Measurements from ENCODE around the gene TFDP3.

Gene TFDP3

GRCh38 chrX:133218329-133218728 lies at the start of gene TFDP3:
Gene TFDP3, minus strand, starts transcription at chrX:133218354. Its CDS starts 95 bp downstream, at chrX:133218259.
- DNase-seq (ENCODE audit: low read depth in 1 of 2, low spot score in 1 of 2), result no peak

- DNase-seq (ENCODE audit: low read depth in 1 of 2, low spot score in 1 of 2), result no peak
These were observed 49.5 kb upstream of the TFDP3 start for GRCh38 chrX:133267621-133268020.

GRCh38 chrX:133265331-133265730 lies 47.2 kb upstream of the TFDP3 start:
- no peak for DNase-seq (ENCODE audit: low read depth in 1 of 2, low spot score in 1 of 2)

- DNase-seq (ENCODE audit: low read depth in 1 of 2, low spot score in 1 of 2), result no peak
These were observed 40.3 kb upstream of the TFDP3 start for GRCh38 chrX:133258481-133258880.

GRCh38 chrX:133254666-133255065 lies 36.5 kb upstream of the TFDP3 start:
- DNase-seq (ENCODE audit: low read depth in 1 of 2, low spot score in 1 of 2), result no peak

- no peak for DNase-seq (ENCODE audit: low read depth in 1 of 2, low spot score in 1 of 2)
These were observed 33.0 kb upstream of the TFDP3 start for GRCh38 chrX:133251204-133251603.

- DNase-seq (ENCODE audit: low read depth in 1 of 2, low spot score in 1 of 2), result no peak
These were observed 32.3 kb upstream of the TFDP3 start for GRCh38 chrX:133250184-133251100.

GRCh38 chrX:133249266-133250058 lies 31.3 kb upstream of the TFDP3 start:
- no peak for DNase-seq (ENCODE audit: low read depth in 1 of 2, low spot score in 1 of 2)

- no peak for DNase-seq (ENCODE audit: low read depth in 1 of 2, low spot score in 1 of 2)
These were observed 30.0 kb upstream of the TFDP3 start for GRCh38 chrX:133248177-133248576.

GRCh38 chrX:133246921-133247320 lies 28.8 kb upstream of the TFDP3 start:
- DNase-seq (ENCODE audit: low read depth in 1 of 2, low spot score in 1 of 2), result no peak

- no peak for DNase-seq (ENCODE audit: low read depth in 1 of 2, low spot score in 1 of 2)
These were observed 17.7 kb upstream of the TFDP3 start for GRCh38 chrX:133235830-133236229.

- DNase-seq (ENCODE audit: low read depth in 1 of 2, low spot score in 1 of 2), result no peak
These were observed 14.2 kb upstream of the TFDP3 start for GRCh38 chrX:133232331-133232730.

- DNase-seq (ENCODE audit: low read depth in 1 of 2, low spot score in 1 of 2), result no peak
These were observed 11.2 kb upstream of the TFDP3 start for GRCh38 chrX:133229361-133229760.

GRCh38 chrX:133215747-133216146 lies 2.4 kb downstream of the TFDP3 start:
- DNase-seq (ENCODE audit: low read depth in 1 of 2, low spot score in 1 of 2), result no peak

GRCh38 chrX:133215017-133215416 lies 3.1 kb downstream of the TFDP3 start:
- no peak for DNase-seq (ENCODE audit: low read depth in 1 of 2, low spot score in 1 of 2)

- no peak for DNase-seq (ENCODE audit: low read depth in 1 of 2, low spot score in 1 of 2)
These were observed 3.9 kb downstream of the TFDP3 start for GRCh38 chrX:133214301-133214700.

GRCh38 chrX:133213117-133213516 lies 5.0 kb downstream of the TFDP3 start:
- no peak for DNase-seq (ENCODE audit: low read depth in 1 of 2, low spot score in 1 of 2)

- no peak for DNase-seq (ENCODE audit: low read depth in 1 of 2, low spot score in 1 of 2)
These were observed 10.4 kb downstream of the TFDP3 start for GRCh38 chrX:133207751-133208150.

GRCh38 chrX:133191739-133192039 lies 26.5 kb downstream of the TFDP3 start:
- no peak for DNase-seq (ENCODE audit: low read depth in 1 of 2, low spot score in 1 of 2)

GRCh38 chrX:133190877-133191738 lies 27.0 kb downstream of the TFDP3 start:
- no peak for DNase-seq (ENCODE audit: low read depth in 1 of 2, low spot score in 1 of 2)

GRCh38 chrX:133189195-133189594 lies 29.0 kb downstream of the TFDP3 start:
- DNase-seq (ENCODE audit: low read depth in 1 of 2, low spot score in 1 of 2), result no peak

Measured in activated T-helper 1 cell treated with anti-CD3 and anti-CD28 coated beads, Interleukin-2, amount 50 U/mL, for 16 hours (primary cell).